Progenitor cell of endocrine pancreas (in vitro differentiated cells): ENCODE results near the gene FAHD2A. TPM values are rescaled to one million over a fixed set of nuclear protein-coding genes. Genes with fewer than 3 reads are reported as not detected.
"Not testable (repeated sequence)": the region's sequence is repeated elsewhere in the genome, so short reads cannot be mapped to it uniquely, and the experiment has no call there.

ENCODE experiments used
- DNase-seq: peaks from one replicate; pipeline ENCODE4 v3.0.0; 2021; ENCODE audit warnings: low spot score; ENCODE audit not compliant: unreplicated experiment
- H3K27ac Mint-ChIP-seq: 2 replicates; pipeline ENCODE4 v1.8.0; 2021; ENCODE audit warnings: mild to moderate bottlenecking, moderate library complexity, mixed read lengths
- H3K27me3 Mint-ChIP-seq: 2 replicates; pipeline ENCODE4 v1.8.0; 2021; ENCODE audit warnings: mixed read lengths
- H3K36me3 Mint-ChIP-seq: 2 replicates; pipeline ENCODE4 v1.8.0; 2022; ENCODE audit warnings: mixed read lengths; ENCODE audit not compliant: insufficient read depth
- H3K4me1 Mint-ChIP-seq: 2 replicates; pipeline ENCODE4 v1.8.0; 2021; ENCODE audit warnings: low read depth, mixed read lengths
- H3K4me3 Mint-ChIP-seq: 2 replicates; pipeline ENCODE4 v1.8.0; 2021; ENCODE audit warnings: low read depth, mild to moderate bottlenecking, moderate library complexity, mixed read lengths
- H3K9me3 Mint-ChIP-seq: 2 replicates; pipeline ENCODE4 v1.8.0; 2021; ENCODE audit warnings: low read depth, mixed read lengths
- CTCF ChIP-seq: fragments of 200-600 bp; sonication (generic); IDR thresholded peaks from one replicate; pipeline ENCODE4 v1.5.0; 2021; ENCODE audit warnings: antibody characterized with exemption, mild to moderate bottlenecking; ENCODE audit not compliant: unreplicated experiment
- long read RNA-seq: library from polyadenylated mRNA; unstranded; transcript quantifications from one replicate; pipeline ENCODE4 v2.0.0, GENCODE V29; 2020
- total RNA-seq: library from RNA; stranded (reverse); gene quantifications from 2 replicates; pipeline ENCODE4 v1.2.1, GENCODE V29; 2021

The FAHD2A gene
- 28.8 and 31.1 TPM in 2 replicates for total RNA-seq
- long read RNA-seq, full-length matches to known transcripts, result 21 of 58 reads
- long read RNA-seq, partial matches to known transcripts, result 7 of 58 reads
- long read RNA-seq, other reads (novel, unspliced or antisense), result 30 of 58 reads

GRCh38 chr2:95402370-95403203 is at the start of gene FAHD2A:
Gene FAHD2A (plus strand): TSS chr2:95402708. CDS start chr2:95405559, 2,851 bp downstream.
- Mint-ChIP-seq H3K27ac (peak within 1 kb of the TSS; percentile 99), H3K36me3 (no peaks in the 10 kb centered on the region), H3K4me1 (peaks cover 17% of the 10 kb centered on the region), H3K27me3 (no peaks in the 10 kb centered on the region), H3K4me3 (peak within 1 kb of the TSS; percentile 98), H3K9me3 (no peaks in the 10 kb centered on the region)
- no peak for TF ChIP-seq CTCF
- DNase-seq, result peak; percentile 97

- Mint-ChIP-seq H3K27me3 (peaks cover 55% of the 10 kb centered on the region), H3K9me3 (no peaks in the 10 kb centered on the region), H3K36me3 (no peaks in the 10 kb centered on the region), H3K4me3 (no peak overlapping the region), H3K27ac (no peak overlapping the region), H3K4me1 (no peaks in the 10 kb centered on the region)
- TF ChIP-seq CTCF, result no peak
- DNase-seq, result no peak
Observed at GRCh38 chr2:95353055-95353575, 49.4 kb upstream of the FAHD2A start.

- Mint-ChIP-seq H3K4me1 (no peaks in the 10 kb centered on the region), H3K4me3 (no peak overlapping the region), H3K27me3 (peaks cover 53% of the 10 kb centered on the region), H3K9me3 (no peaks in the 10 kb centered on the region), H3K36me3 (no peaks in the 10 kb centered on the region), H3K27ac (no peak overlapping the region)
- DNase-seq, result no peak
- no peak for TF ChIP-seq CTCF
Observed at GRCh38 chr2:95353613-95354468, 48.7 kb upstream of the FAHD2A start.

- H3K27ac Mint-ChIP-seq, result no peak overlapping the region
- no peak for DNase-seq
- H3K4me3 Mint-ChIP-seq, result no peak overlapping the region
- TF ChIP-seq CTCF, result no peak
- no peaks in the 10 kb centered on the region for H3K4me1 Mint-ChIP-seq
- H3K36me3 Mint-ChIP-seq, result no peaks in the 10 kb centered on the region
- peaks cover 51% of the 10 kb centered on the region for H3K27me3 Mint-ChIP-seq
- H3K9me3 Mint-ChIP-seq, result no peaks in the 10 kb centered on the region
Observed at GRCh38 chr2:95354469-95354901, 48.0 kb upstream of the FAHD2A start.

- Mint-ChIP-seq H3K27ac (no peak overlapping the region), H3K27me3 (peaks cover 47% of the 10 kb centered on the region), H3K9me3 (no peaks in the 10 kb centered on the region), H3K4me3 (no peak overlapping the region), H3K36me3 (no peaks in the 10 kb centered on the region), H3K4me1 (no peaks in the 10 kb centered on the region)
- TF ChIP-seq CTCF, result no peak
- no peak for DNase-seq
Observed at GRCh38 chr2:95354925-95355324, 47.6 kb upstream of the FAHD2A start.

- H3K4me3 Mint-ChIP-seq, H3K36me3 Mint-ChIP-seq, H3K27ac Mint-ChIP-seq, H3K9me3 Mint-ChIP-seq, H3K4me1 Mint-ChIP-seq, DNase-seq: not testable (repeated sequence)
- peaks cover 46% of the 10 kb centered on the region for H3K27me3 Mint-ChIP-seq
Observed at GRCh38 chr2:95355486-95355885, 47.0 kb upstream of the FAHD2A start.
